ENCODE results near the gene UBIAD1.
"Not testable (repeated sequence)": the region's sequence is repeated elsewhere in the genome, so short reads cannot be mapped to it uniquely, and the experiment has no call there.

Gene UBIAD1

GRCh38 chr1:11262171-11263049, 10.6 kb upstream of the UBIAD1 start, which contains the start of gene MTOR:
TSS of gene MTOR (minus strand) at chr1:11262551. CDS start at chr1:11259409, 3,142 bp downstream.
- DNase-seq (ENCODE audit: low read depth) = peak; percentile 100
- TF ChIP-seq CTCF (conservative IDR thresholded peaks at IDR 0.05; ENCODE audit: control insufficient read depth, insufficient read depth, low read depth, low read length) = peak; percentile 18
- peak within 1 kb of the TSS; percentile 88 for H3K4me3 ChIP-seq (ENCODE audit: control insufficient read depth, low read depth, low read length)

DNA sequence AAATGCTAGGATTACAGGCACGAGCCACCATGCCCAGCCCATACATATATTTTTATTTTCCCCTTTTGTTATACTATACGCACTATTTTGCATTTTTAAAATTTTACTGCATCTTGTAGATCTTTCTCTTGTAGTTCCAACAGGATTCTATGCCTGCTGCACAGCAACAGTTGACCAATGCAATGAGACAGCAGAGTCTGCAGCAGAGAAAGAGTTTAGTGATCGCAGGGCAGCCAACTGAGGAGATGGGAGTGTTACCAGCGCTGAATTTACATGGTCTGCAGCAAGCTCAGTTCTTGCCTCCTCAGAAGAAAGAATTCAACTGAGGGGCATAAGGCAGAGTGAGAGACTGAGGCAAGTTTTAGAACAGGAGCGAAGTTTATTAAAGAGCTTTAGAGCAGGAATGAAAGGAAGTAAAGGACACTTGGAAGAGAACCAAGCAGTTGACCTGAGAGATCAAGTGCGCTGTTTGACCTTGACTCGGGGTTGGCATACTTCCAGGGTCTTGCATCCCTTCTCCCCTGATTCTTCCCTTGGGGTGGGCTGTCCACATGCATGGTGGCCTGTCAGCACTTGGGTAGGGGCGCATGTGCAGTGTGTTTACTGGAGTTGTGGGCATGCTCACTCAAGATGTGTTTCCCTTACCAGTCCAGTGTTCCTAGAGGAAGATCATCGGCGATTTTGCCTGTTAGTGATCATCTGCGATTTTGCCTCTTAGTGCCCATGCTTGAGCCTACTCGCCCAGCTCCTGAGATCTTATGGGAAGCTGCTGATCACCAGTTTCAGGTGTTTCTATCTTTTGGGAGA, 6.5 kb upstream of the UBIAD1 start:
- no peak for DNase-seq (ENCODE audit: low read depth)
- TF ChIP-seq CTCF (conservative IDR thresholded peaks at IDR 0.05; ENCODE audit: control insufficient read depth, insufficient read depth, low read depth, low read length) = no peak
- no peak overlapping the region for H3K4me3 ChIP-seq (ENCODE audit: control insufficient read depth, low read depth, low read length)

DNA sequence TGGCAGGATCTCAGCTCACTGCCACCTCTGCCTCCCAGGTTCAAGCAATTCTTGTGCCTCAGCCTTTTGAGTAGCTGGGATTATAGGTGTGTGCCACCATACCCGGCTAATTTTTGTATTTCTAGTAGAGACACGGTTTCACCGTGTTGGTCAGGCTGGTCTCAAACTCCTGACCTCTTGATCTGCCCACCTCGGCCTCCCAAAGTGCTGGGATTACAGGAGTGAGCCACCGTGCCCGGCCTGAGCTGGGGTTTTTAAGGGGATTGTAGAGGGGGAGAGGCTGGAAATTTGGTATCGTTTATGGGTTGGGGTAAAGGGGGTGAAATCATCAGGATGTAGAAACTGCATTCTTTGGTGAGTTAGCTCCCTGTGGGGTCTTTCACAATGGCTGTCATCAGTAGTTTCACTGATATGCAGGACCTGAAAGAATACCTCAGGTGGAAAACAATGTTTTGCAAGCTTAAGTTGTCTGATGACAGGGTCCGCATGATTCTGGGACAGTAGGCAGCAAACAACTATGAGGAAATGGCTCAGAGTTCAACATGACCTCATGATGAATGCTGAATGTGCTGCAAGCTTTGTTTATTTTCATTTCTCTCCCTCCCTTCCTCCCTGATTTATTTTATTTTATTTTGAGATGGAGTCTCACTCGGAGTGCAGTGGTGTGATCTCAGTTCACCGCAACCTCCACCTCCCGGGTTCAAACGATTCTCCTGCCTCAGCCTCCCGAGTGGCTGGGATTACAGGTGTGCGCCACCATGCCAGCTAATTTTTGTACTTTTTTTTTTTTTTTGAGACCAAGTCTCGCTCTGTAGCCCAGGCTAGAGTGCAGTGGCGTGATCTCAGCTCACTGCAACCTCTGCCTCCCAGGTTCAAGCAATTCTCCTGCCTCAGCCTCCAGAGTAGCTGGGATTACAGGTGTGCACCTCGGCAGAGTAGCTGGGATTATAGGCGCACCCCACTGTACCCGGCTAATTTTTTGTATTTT, 5.4 kb upstream of the UBIAD1 start:
- peak; percentile 87 for DNase-seq (ENCODE audit: low read depth)
- not testable (repeated sequence) for H3K4me3 ChIP-seq (ENCODE audit: control insufficient read depth, low read depth, low read length)

DNA sequence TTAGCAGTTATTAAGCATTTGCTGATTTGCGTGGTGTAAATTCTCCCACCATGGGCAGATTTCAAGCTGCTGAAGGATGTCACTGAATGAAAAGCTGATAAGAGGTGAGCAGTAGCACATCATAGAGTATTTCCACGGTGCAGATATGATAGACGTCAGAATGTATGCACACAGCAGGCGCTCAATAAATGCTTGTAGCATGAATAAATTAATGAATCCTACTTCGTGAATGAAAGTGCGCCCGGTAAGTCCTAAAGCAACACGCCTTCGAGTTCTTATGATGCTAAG, 510 bp upstream of the UBIAD1 start:
- TF ChIP-seq CTCF (conservative IDR thresholded peaks at IDR 0.05; ENCODE audit: control insufficient read depth, insufficient read depth, low read depth, low read length) = peak; percentile 15
- no peak for DNase-seq (ENCODE audit: low read depth)
- peak overlapping the region; percentile 28 for H3K4me3 ChIP-seq (ENCODE audit: control insufficient read depth, low read depth, low read length)

DNA sequence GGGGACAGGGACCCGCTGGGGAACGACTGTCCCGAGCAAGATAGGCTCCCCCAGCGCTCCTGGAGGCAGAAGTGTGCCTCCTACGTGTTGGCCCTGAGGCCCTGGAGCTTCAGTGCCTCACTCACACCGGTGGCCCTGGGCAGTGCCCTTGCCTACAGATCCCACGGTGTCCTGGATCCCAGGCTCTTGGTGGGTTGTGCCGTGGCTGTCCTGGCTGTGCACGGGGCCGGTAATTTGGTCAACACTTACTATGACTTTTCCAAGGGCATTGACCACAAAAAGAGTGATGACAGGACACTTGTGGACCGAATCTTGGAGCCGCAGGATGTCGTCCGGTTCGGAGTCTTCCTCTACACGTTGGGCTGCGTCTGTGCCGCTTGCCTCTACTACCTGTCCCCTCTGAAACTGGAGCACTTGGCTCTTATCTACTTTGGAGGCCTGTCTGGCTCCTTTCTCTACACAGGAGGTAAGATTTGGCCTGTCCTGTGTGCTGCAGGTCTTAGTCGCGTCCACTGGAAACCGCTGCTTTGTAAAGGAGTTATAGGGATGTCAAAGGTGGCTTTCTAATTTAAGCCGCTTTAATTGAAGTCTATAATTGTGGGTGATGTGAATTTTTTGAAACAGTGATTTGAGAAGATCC, 717 bp downstream of the UBIAD1 start:
- TF ChIP-seq CTCF (conservative IDR thresholded peaks at IDR 0.05; ENCODE audit: control insufficient read depth, insufficient read depth, low read depth, low read length) = no peak
- H3K4me3 ChIP-seq (ENCODE audit: control insufficient read depth, low read depth, low read length) = peak overlapping the region; percentile 75
- DNase-seq (ENCODE audit: low read depth) = no peak

DNA sequence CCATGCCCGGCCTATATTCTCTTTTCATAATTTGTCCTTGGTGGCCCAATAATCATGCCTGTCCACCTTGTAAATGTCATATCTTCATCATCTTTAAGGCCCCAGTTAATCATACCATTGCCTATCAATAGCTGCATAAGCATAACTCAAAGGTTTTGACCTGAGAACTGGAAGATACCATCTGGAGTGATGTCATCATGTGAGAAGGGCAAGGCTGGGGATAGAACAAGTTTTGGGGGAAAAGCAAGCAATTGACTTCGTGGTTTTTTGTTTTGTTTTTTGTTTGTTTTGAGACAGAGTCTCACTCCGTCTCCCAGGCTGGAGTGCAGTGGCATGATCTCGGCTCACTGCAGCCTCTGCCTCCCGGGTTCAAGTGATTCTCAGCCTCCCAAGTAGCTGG, 6.2 kb downstream of the UBIAD1 start:
- DNase-seq (ENCODE audit: low read depth) = no peak
- no peak for TF ChIP-seq CTCF (conservative IDR thresholded peaks at IDR 0.05; ENCODE audit: control insufficient read depth, insufficient read depth, low read depth, low read length)
- no peak overlapping the region for H3K4me3 ChIP-seq (ENCODE audit: control insufficient read depth, low read depth, low read length)
